AG04450 (cell line): Measurements from ENCODE around the gene TSC22D2. TPM values are rescaled to one million over a fixed set of nuclear protein-coding genes. Genes with fewer than 3 reads are reported as not detected.

Experiments
- CTCF ChIA-PET: fragments of 300-600, 350-600 bp; formaldehyde crosslinking; extraction: SDS; loops from one replicate; lab custom pipeline; 2022; ENCODE audit warnings: antibody characterized with exemption, inconsistent platforms; lab: Charles Lee
- POLR2A ChIA-PET: fragments of 350-600 bp; formaldehyde crosslinking; extraction: SDS; loops from one replicate; lab custom pipeline; 2021; ENCODE audit warnings: antibody characterized with exemption, inconsistent platforms; lab: Yijun Ruan, JAX
- DNase-seq: peaks from one replicate; pipeline ENCODE4 v3.0.0-alpha.2; 2011; ENCODE audit warnings: low read depth, low spot score
- H3K27ac ChIP-seq: one replicate; pipeline ENCODE4 v1.5.1; 2012; ENCODE audit warnings: low read depth, low read length, control low read depth
- H3K27me3 ChIP-seq: one replicate; pipeline ENCODE4 v1.6.0; 2012; ENCODE audit warnings: low read length; ENCODE audit not compliant: control insufficient read depth, insufficient read depth
- H3K4me3 ChIP-seq: 2 replicates; pipeline ENCODE4 v1.5.1; 2011; ENCODE audit warnings: mild to moderate bottlenecking, low read depth, low read length, control low read depth
- H3K9me3 ChIP-seq: 2 replicates; pipeline ENCODE4 v1.5.1; 2012; ENCODE audit warnings: low read length; ENCODE audit not compliant: control insufficient read depth, insufficient read depth
- CTCF ChIP-seq: IDR thresholded peaks from 2 replicates; pipeline ENCODE4 v1.5.1; 2011; ENCODE audit warnings: low read depth, low read length, control low read depth, inconsistent platforms
- polyA plus RNA-seq: library from polyadenylated mRNA; depleted of rRNA; stranded (reverse); fragments of >200 nt; gene quantifications from 2 replicates; pipeline ENCODE4 v1.2.3, GENCODE V29; 2011

TSC22D2 gene
- polyA plus RNA-seq, 1 experiment, result 28.4 TPM

GRCh38 chr3:150376001-150376848, 31.9 kb upstream of the TSC22D2 start:
- no peak overlapping the region for H3K27ac ChIP-seq
- H3K4me3 ChIP-seq, result no peak overlapping the region
- no peaks in the 10 kb centered on the region for H3K9me3 ChIP-seq
- POLR2A ChIA-PET, result no interaction called here
- TF ChIP-seq CTCF, result no peak
- CTCF ChIA-PET, result interaction anchor here (1.0 to 1.5 kb wide), 2 partner anchors 61 to 119 kb away, joined by 3 read pairs; no protein-coding TSS in a partner anchor
- H3K27me3 ChIP-seq, result no peaks in the 10 kb centered on the region
- no peak for DNase-seq

- no peak for DNase-seq
- ChIA-PET POLR2A (no interaction called here), CTCF (no interaction called here)
- no peaks in the 10 kb centered on the region for H3K9me3 ChIP-seq
- H3K27ac ChIP-seq, result no peak overlapping the region
- H3K4me3 ChIP-seq, result no peak overlapping the region
- H3K27me3 ChIP-seq, result no peaks in the 10 kb centered on the region
- TF ChIP-seq CTCF, result no peak
Measured at GRCh38 chr3:150377601-150378300, 30.3 kb upstream of the TSC22D2 start.

- CTCF ChIA-PET, result no interaction called here
- H3K27me3 ChIP-seq, result no peaks in the 10 kb centered on the region
- H3K4me3 ChIP-seq, result no peak overlapping the region
- DNase-seq, result no peak
- POLR2A ChIA-PET, result no interaction called here
- H3K9me3 ChIP-seq, result no peaks in the 10 kb centered on the region
- H3K27ac ChIP-seq, result no peak overlapping the region
- no peak for TF ChIP-seq CTCF
Measured at GRCh38 chr3:150378301-150378748, 29.8 kb upstream of the TSC22D2 start.

GRCh38 chr3:150379469-150379868, 28.6 kb upstream of the TSC22D2 start:
- POLR2A ChIA-PET, result no interaction called here
- no peak overlapping the region for H3K27ac ChIP-seq
- H3K4me3 ChIP-seq, result no peak overlapping the region
- no peaks in the 10 kb centered on the region for H3K9me3 ChIP-seq
- no peak for DNase-seq
- CTCF ChIA-PET, result no interaction called here
- no peak for TF ChIP-seq CTCF
- no peaks in the 10 kb centered on the region for H3K27me3 ChIP-seq
